NB4 (cell line): Measurements from ENCODE around the gene DSG4.

Experiments
- MAX ChIP-seq: IDR thresholded peaks from 2 replicates; pipeline ENCODE4 v1.6.1; 2011; ENCODE audit warnings: low read depth, low read length
- POLR2A ChIP-seq: IDR thresholded peaks from 2 replicates; pipeline ENCODE4 v1.6.1; 2011; ENCODE audit warnings: mild to moderate bottlenecking; ENCODE audit not compliant: insufficient read length; ENCODE audit errors: extremely low read depth
- TF ChIP-seq, protein P1 (sequence below): IDR thresholded peaks from one replicate; pipeline ENCODE4 v1.5.1; 2012; ENCODE audit warnings: low read depth, low read length

- TF ChIP-seq MAX, result no peak
- TF ChIP-seq, protein P1, sequence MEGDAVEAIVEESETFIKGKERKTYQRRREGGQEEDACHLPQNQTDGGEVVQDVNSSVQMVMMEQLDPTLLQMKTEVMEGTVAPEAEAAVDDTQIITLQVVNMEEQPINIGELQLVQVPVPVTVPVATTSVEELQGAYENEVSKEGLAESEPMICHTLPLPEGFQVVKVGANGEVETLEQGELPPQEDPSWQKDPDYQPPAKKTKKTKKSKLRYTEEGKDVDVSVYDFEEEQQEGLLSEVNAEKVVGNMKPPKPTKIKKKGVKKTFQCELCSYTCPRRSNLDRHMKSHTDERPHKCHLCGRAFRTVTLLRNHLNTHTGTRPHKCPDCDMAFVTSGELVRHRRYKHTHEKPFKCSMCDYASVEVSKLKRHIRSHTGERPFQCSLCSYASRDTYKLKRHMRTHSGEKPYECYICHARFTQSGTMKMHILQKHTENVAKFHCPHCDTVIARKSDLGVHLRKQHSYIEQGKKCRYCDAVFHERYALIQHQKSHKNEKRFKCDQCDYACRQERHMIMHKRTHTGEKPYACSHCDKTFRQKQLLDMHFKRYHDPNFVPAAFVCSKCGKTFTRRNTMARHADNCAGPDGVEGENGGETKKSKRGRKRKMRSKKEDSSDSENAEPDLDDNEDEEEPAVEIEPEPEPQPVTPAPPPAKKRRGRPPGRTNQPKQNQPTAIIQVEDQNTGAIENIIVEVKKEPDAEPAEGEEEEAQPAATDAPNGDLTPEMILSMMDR, result no peak
- TF ChIP-seq POLR2A, result no peak
These were observed 22.9 kb downstream of the DSG4 start for GRCh38 chr18:31399306-31400032.
